ENCODE results near the gene PKP3.
"Not testable (repeated sequence)": the region's sequence is repeated elsewhere in the genome, so short reads cannot be mapped to it uniquely, and the experiment has no call there.

The PKP3 gene

GRCh38 chr11:393219-394033, 583 bp upstream of the PKP3 start:
- no peak overlapping the region for H3K9ac ChIP-seq (ENCODE audit: low read depth, low read length)
- H3K4me3 ChIP-seq (ENCODE audit: low read length) = no peak overlapping the region
- no peak overlapping the region for H3K27ac ChIP-seq (ENCODE audit: low read length)

DNA sequence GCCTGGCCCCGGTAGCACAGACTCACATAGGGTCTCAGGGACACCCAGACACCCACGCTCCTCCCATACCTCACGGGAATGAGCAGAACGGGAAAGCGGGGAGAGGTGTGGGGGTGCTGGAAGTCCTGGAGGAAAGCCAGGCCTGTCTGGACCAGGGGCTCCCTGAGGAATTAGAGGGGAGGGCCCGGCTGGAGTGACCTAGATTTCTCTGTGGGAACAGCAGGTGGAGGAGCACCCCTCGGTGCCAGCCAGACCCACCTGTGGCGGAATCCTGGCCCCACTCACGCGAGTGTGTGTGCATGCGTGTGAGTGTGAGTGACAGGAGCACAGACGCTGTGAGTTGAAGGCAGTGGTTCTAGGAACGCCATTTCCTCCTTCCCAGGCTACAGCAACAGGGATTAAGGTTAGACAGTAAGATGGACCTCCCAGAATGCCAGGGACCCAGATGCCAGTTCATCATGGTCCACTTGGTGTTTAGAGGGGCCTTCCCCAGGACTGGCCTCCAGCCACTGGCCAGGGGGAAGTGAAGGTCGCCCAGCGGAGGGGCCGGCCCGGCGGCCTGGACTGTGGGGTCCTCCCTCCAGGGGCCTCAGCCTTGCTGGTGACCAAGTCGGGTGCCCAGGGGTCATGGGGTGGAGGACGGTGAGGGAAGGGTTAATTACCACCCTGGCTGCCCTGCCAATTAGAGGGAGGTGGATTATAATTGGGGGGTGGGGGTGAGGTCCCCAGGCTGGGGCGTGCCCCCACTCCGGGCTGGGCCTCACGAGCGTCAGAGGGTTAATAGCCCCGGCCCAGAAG, 1.0 kb downstream of the PKP3 start:
- no peaks in the 10 kb centered on the region; the same call in 1 of the 2 replicates for H3K4me1 ChIP-seq (ENCODE audit: insufficient read depth, low read length)
- no peak overlapping the region for H3K9ac ChIP-seq (ENCODE audit: low read depth, low read length)
- H3K4me3 ChIP-seq (ENCODE audit: low read length) = no peak overlapping the region
- H3K27ac ChIP-seq (ENCODE audit: low read length) = no peak overlapping the region
- H3K36me3 ChIP-seq (ENCODE audit: insufficient read depth, low read depth, low read length) = no peaks in the 10 kb centered on the region
- no peaks in the 10 kb centered on the region for H3K27me3 ChIP-seq (ENCODE audit: insufficient read depth, low read length)
- H3K9me3 ChIP-seq (ENCODE audit: insufficient read depth, low read depth, low read length) = no peaks in the 10 kb centered on the region

More at GRCh38 chr11:393219-394033, 583 bp upstream of the PKP3 start:
- Histone ChIP-seq H3K9me3 (ENCODE audit: insufficient read depth, low read depth, low read length) (no peaks in the 10 kb centered on the region), H3K27me3 (ENCODE audit: insufficient read depth, low read length) (no peaks in the 10 kb centered on the region), H3K36me3 (ENCODE audit: insufficient read depth, low read depth, low read length) (no peaks in the 10 kb centered on the region), H3K4me1 (ENCODE audit: insufficient read depth, low read length) (no peaks in the 10 kb centered on the region; the same call in 1 of the 2 replicates)

DNA sequence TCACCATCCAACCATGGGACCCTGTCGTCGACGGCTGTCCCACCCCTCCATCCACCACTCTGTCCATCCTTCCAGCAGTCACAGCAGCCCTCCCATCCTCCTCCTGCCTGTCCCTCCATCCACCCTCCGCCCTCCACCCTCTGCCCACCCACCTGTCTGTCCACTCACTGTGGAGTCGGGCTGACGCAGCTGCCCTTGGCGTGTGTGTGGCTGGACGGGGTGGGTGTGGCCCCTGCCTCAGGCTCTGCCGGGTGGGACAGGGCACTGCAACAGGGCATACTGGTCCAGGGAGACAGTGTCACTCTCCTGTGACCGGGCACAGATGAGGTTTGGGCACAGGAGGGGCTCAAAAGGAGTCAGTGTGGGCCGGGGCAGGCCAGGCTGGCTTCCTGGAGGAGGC, 1.9 kb downstream of the PKP3 start:
- H3K36me3 ChIP-seq (ENCODE audit: insufficient read depth, low read depth, low read length) = no peaks in the 10 kb centered on the region
- H3K4me3 ChIP-seq (ENCODE audit: low read length) = no peak overlapping the region
- H3K4me1 ChIP-seq (ENCODE audit: insufficient read depth, low read length) = no peaks in the 10 kb centered on the region; the same call in 1 of the 2 replicates
- no peaks in the 10 kb centered on the region for H3K9me3 ChIP-seq (ENCODE audit: insufficient read depth, low read depth, low read length)
- H3K9ac ChIP-seq (ENCODE audit: low read depth, low read length) = no peak overlapping the region
- H3K27me3 ChIP-seq (ENCODE audit: insufficient read depth, low read length) = no peaks in the 10 kb centered on the region
- no peak overlapping the region for H3K27ac ChIP-seq (ENCODE audit: low read length)

- no peak overlapping the region for H3K27ac ChIP-seq (ENCODE audit: low read length)
- no peak overlapping the region for H3K4me3 ChIP-seq (ENCODE audit: low read length)
- no peaks in the 10 kb centered on the region; the same call in 1 of the 2 replicates for H3K4me1 ChIP-seq (ENCODE audit: insufficient read depth, low read length)
- H3K9me3 ChIP-seq (ENCODE audit: insufficient read depth, low read depth, low read length) = no peaks in the 10 kb centered on the region
- H3K36me3 ChIP-seq (ENCODE audit: insufficient read depth, low read depth, low read length) = no peaks in the 10 kb centered on the region
- no peaks in the 10 kb centered on the region for H3K27me3 ChIP-seq (ENCODE audit: insufficient read depth, low read length)
- H3K9ac ChIP-seq (ENCODE audit: low read depth, low read length) = no peak overlapping the region
These were observed 2.5 kb downstream of the PKP3 start for GRCh38 chr11:396511-396947.

DNA sequence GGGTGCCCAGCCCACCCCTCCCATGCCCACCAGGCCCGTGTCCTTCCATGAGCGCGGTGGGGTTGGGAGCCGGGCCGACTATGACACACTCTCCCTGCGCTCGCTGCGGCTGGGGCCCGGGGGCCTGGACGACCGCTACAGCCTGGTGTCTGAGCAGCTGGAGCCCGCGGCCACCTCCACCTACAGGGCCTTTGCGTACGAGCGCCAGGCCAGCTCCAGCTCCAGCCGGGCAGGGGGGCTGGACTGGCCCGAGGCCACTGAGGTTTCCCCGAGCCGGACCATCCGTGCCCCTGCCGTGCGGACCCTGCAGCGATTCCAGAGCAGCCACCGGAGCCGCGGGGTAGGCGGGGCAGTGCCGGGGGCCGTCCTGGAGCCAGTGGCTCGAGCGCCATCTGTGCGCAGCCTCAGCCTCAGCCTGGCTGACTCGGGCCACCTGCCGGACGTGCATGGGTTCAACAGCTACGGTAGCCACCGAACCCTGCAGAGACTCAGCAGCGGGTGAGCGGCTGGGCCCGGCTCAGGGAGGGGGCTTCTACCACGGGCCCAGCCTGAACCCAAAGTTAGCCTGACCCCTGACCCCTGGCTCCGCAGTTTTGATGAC, 3.0 kb downstream of the PKP3 start:
- no peak overlapping the region for H3K27ac ChIP-seq (ENCODE audit: low read length)
- H3K9ac ChIP-seq (ENCODE audit: low read depth, low read length) = no peak overlapping the region
- H3K4me3 ChIP-seq (ENCODE audit: low read length) = no peak overlapping the region
- H3K4me1 ChIP-seq (ENCODE audit: insufficient read depth, low read length) = no peaks in the 10 kb centered on the region; the same call in 1 of the 2 replicates
- no peaks in the 10 kb centered on the region for H3K27me3 ChIP-seq (ENCODE audit: insufficient read depth, low read length)
- H3K36me3 ChIP-seq (ENCODE audit: insufficient read depth, low read depth, low read length) = no peaks in the 10 kb centered on the region
- H3K9me3 ChIP-seq (ENCODE audit: insufficient read depth, low read depth, low read length) = no peaks in the 10 kb centered on the region

DNA sequence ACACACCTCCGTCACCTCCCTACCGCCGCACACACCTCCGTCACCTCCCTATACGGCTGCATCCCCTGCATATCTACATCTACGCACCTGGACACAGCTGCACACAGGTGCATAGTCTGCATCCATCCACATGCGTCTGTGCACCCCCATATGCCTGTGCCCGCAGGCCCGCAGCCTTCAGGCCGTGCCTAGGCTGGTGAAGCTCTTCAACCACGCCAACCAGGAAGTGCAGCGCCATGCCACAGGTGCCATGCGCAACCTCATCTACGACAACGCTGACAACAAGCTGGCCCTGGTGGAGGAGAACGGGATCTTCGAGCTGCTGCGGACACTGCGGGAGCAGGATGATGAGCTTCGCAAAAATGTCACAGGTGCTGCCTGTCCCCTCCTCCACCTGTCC, 4.8 kb downstream of the PKP3 start:
- Histone ChIP-seq H3K36me3 (ENCODE audit: insufficient read depth, low read depth, low read length) (no peaks in the 10 kb centered on the region), H3K27ac (ENCODE audit: low read length) (no peak overlapping the region), H3K9ac (ENCODE audit: low read depth, low read length) (no peak overlapping the region), H3K4me1 (ENCODE audit: insufficient read depth, low read length) (no peaks in the 10 kb centered on the region; the same call in 1 of the 2 replicates), H3K9me3 (ENCODE audit: insufficient read depth, low read depth, low read length) (no peaks in the 10 kb centered on the region), H3K27me3 (ENCODE audit: insufficient read depth, low read length) (no peaks in the 10 kb centered on the region), H3K4me3 (ENCODE audit: low read length) (no peak overlapping the region)

DNA sequence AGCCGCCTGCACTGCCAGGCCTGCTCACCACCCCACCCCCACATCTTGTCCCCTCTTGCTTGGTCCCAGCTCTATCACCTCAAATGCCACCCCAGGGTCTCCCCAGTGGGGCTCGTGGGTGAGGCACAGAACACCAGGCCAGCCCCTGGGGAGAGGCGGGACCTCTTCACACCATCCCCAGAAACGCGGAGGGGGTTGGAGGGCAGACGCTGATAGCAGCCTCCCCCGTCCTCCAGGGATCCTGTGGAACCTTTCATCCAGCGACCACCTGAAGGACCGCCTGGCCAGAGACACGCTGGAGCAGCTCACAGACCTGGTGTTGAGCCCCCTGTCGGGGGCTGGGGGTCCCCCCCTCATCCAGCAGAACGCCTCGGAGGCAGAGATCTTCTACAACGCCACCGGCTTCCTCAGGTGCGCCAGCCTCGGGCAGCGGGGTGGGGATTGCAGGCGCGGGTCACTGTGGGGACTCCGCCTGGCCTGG, 5.8 kb downstream of the PKP3 start:
- no peaks in the 10 kb centered on the region for H3K9me3 ChIP-seq (ENCODE audit: insufficient read depth, low read depth, low read length)
- H3K4me3 ChIP-seq (ENCODE audit: low read length) = no peak overlapping the region
- H3K36me3 ChIP-seq (ENCODE audit: insufficient read depth, low read depth, low read length) = no peaks in the 10 kb centered on the region
- H3K4me1 ChIP-seq (ENCODE audit: insufficient read depth, low read length) = no peaks in the 10 kb centered on the region; the same call in 1 of the 2 replicates
- no peak overlapping the region for H3K9ac ChIP-seq (ENCODE audit: low read depth, low read length)
- no peak overlapping the region for H3K27ac ChIP-seq (ENCODE audit: low read length)
- no peaks in the 10 kb centered on the region for H3K27me3 ChIP-seq (ENCODE audit: insufficient read depth, low read length)

DNA sequence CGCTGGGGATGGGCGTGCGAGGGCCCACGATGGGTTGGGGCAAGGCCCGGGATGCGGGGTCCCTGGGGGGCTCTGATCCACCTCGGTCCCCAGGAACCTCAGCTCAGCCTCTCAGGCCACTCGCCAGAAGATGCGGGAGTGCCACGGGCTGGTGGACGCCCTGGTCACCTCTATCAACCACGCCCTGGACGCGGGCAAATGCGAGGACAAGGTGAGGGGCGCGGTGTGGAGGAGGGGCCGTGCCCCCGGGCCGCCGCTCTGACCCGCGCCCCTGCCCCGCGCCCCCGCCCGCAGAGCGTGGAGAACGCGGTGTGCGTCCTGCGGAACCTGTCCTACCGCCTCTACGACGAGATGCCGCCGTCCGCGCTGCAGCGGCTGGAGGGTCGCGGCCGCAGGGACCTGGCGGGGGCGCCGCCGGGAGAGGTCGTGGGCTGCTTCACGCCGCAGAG, 6.3 kb downstream of the PKP3 start:
- Histone ChIP-seq H3K4me1 (ENCODE audit: insufficient read depth, low read length) (no peaks in the 10 kb centered on the region), H3K27me3 (ENCODE audit: insufficient read depth, low read length) (no peaks in the 10 kb centered on the region), H3K9ac (ENCODE audit: low read depth, low read length) (no peak overlapping the region), H3K9me3 (ENCODE audit: insufficient read depth, low read depth, low read length) (no peaks in the 10 kb centered on the region), H3K4me3 (ENCODE audit: low read length) (no peak overlapping the region), H3K36me3 (ENCODE audit: insufficient read depth, low read depth, low read length) (no peaks in the 10 kb centered on the region), H3K27ac (ENCODE audit: low read length) (no peak overlapping the region)

- H3K4me3 ChIP-seq (ENCODE audit: low read length); H3K36me3 ChIP-seq (ENCODE audit: insufficient read depth, low read depth, low read length); H3K4me1 ChIP-seq (ENCODE audit: insufficient read depth, low read length); H3K27me3 ChIP-seq (ENCODE audit: insufficient read depth, low read length); H3K27ac ChIP-seq (ENCODE audit: low read length); H3K9me3 ChIP-seq (ENCODE audit: insufficient read depth, low read depth, low read length); H3K9ac ChIP-seq (ENCODE audit: low read depth, low read length): not testable (repeated sequence)
These were observed 7.2 kb downstream of the PKP3 start for GRCh38 chr11:401196-401595.

GRCh38 chr11:403021-403760, 9.2 kb downstream of the PKP3 start:
- H3K27ac ChIP-seq (ENCODE audit: low read length) = no peak overlapping the region

More at GRCh38 chr11:403021-403760, 9.2 kb downstream of the PKP3 start:
- Histone ChIP-seq H3K4me3 (ENCODE audit: low read length) (no peak overlapping the region), H3K36me3 (ENCODE audit: insufficient read depth, low read depth, low read length) (no peaks in the 10 kb centered on the region), H3K27me3 (ENCODE audit: insufficient read depth, low read length) (peaks cover 5% of the 10 kb centered on the region; the same call in 1 of the 2 replicates), H3K9me3 (ENCODE audit: insufficient read depth, low read depth, low read length) (no peaks in the 10 kb centered on the region), H3K4me1 (ENCODE audit: insufficient read depth, low read length) (no peaks in the 10 kb centered on the region), H3K9ac (ENCODE audit: low read depth, low read length) (no peak overlapping the region)
